PFSK-1 (cell line): Measurements from ENCODE around the gene SLC6A12.

Experiments used
- POLR2AphosphoS5 ChIP-seq: IDR thresholded peaks from 2 replicates; pipeline ENCODE4 v1.6.1; 2012; ENCODE audit warnings: low read depth, mild to moderate bottlenecking, control low read depth, low read length, moderate library complexity
- SIN3A ChIP-seq: IDR thresholded peaks from 2 replicates; pipeline ENCODE4 v1.6.1; 2012; ENCODE audit warnings: mild to moderate bottlenecking, low read length, moderate library complexity, borderline replicate concordance; ENCODE audit not compliant: insufficient read depth
- TAF1 ChIP-seq: IDR thresholded peaks from 2 replicates; pipeline ENCODE4 v1.6.1; 2012; ENCODE audit warnings: low read length, control low read depth, borderline replicate concordance; ENCODE audit not compliant: insufficient read depth
- TF ChIP-seq, protein P1 (sequence below), 2 experiments: IDR thresholded peaks; 2 replicates each; pipeline versions ENCODE4 v1.6.1 to v1.8.0; 2011 to 2012; ENCODE audit warnings: low read depth in 2 of 2, low read length in 2 of 2, control low read depth in 1 of 2, inconsistent platforms in 1 of 2, mild to moderate bottlenecking in 1 of 2, moderate library complexity in 1 of 2; ENCODE audit not compliant: insufficient read depth in 1 of 2

DNA sequence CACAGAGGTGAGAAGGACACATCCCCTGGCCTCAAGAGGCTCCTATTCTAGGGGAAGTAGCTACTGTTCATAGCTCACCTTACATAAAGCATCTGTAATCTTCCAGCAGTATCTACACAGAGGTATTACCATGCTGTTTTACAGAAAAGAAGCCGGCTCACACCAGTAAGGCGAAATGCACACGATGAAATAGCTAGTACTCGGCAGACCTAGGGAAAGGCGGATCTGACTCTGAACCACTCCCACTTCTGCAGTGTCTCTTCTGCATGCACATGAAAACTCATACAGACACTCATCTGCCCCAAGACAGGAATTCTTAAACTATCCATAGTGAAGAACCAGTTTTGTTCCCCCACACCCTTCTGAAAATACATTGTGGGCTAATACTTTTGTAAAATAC, 73.8 kb downstream of the SLC6A12 start:
- TF ChIP-seq POLR2AphosphoS5 (no peak), SIN3A (no peak), TAF1 (no peak)
- TF ChIP-seq, protein P1, sequence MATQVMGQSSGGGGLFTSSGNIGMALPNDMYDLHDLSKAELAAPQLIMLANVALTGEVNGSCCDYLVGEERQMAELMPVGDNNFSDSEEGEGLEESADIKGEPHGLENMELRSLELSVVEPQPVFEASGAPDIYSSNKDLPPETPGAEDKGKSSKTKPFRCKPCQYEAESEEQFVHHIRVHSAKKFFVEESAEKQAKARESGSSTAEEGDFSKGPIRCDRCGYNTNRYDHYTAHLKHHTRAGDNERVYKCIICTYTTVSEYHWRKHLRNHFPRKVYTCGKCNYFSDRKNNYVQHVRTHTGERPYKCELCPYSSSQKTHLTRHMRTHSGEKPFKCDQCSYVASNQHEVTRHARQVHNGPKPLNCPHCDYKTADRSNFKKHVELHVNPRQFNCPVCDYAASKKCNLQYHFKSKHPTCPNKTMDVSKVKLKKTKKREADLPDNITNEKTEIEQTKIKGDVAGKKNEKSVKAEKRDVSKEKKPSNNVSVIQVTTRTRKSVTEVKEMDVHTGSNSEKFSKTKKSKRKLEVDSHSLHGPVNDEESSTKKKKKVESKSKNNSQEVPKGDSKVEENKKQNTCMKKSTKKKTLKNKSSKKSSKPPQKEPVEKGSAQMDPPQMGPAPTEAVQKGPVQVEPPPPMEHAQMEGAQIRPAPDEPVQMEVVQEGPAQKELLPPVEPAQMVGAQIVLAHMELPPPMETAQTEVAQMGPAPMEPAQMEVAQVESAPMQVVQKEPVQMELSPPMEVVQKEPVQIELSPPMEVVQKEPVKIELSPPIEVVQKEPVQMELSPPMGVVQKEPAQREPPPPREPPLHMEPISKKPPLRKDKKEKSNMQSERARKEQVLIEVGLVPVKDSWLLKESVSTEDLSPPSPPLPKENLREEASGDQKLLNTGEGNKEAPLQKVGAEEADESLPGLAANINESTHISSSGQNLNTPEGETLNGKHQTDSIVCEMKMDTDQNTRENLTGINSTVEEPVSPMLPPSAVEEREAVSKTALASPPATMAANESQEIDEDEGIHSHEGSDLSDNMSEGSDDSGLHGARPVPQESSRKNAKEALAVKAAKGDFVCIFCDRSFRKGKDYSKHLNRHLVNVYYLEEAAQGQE (IDR thresholded peaks at IDR 0.05; ENCODE audit: insufficient read depth in 1 of 2, low read depth in 2 of 2, low read length in 2 of 2): no peak
